Suprapubic skin (tissue), 4 donors: ENCODE results near the gene APPBP2.

Source experiments
- CTCF ChIP-seq, 2 donors: fragments of 200-600 bp in 1 of 2; fragments of 450-650 bp in 1 of 2; sonication (generic) in 1 of 2; IDR thresholded peaks; one replicate each; pipeline ENCODE4 v1.5.1; 2016 to 2019; ENCODE audit warnings: antibody characterized with exemption in 2 of 2, mild to moderate bottlenecking in 1 of 2, moderate library complexity in 1 of 2
- POLR2A ChIP-seq, 2 donors: fragments of 450-650 bp; IDR thresholded peaks; one replicate each; pipeline ENCODE4 v1.6.1; 2017; ENCODE audit warnings: antibody characterized with exemption in 2 of 2, mild to moderate bottlenecking in 2 of 2, moderate library complexity in 2 of 2
- POLR2AphosphoS5 ChIP-seq, 3 donors: sonication (generic); formaldehyde crosslinking; IDR thresholded peaks; one replicate each; pipeline ENCODE4 v1.6.1; 2017; ENCODE audit warnings: antibody characterized with exemption in 3 of 3

- no peak for TF ChIP-seq CTCF (IDR thresholded peaks at IDR 0.05)
- no peak for TF ChIP-seq POLR2AphosphoS5 (IDR thresholded peaks at IDR 0.05)
- TF ChIP-seq POLR2A (IDR thresholded peaks at IDR 0.05) = no peak
Measured at GRCh38 chr17:60451071-60451470, 75.0 kb downstream of the APPBP2 start.
